HUES64 (cell line): Measurements from ENCODE around the gene SLC22A7. TPM values are rescaled to one million over a fixed set of nuclear protein-coding genes. Genes with fewer than 3 reads are reported as not detected.

Experiments used
- H3K27ac ChIP-seq: 2 replicates; pipeline ENCODE4 v1.7.0; 2013; ENCODE audit warnings: low read depth, low read length, inconsistent platforms
- H3K27me3 ChIP-seq: 2 replicates; pipeline ENCODE4 v1.6.1; 2013; ENCODE audit warnings: mild to moderate bottlenecking, low read length; ENCODE audit not compliant: insufficient read depth
- H3K36me3 ChIP-seq: 2 replicates; pipeline ENCODE4 v1.6.1; 2013; ENCODE audit warnings: mild to moderate bottlenecking, low read length; ENCODE audit not compliant: insufficient read depth
- H3K4me1 ChIP-seq: 2 replicates; pipeline ENCODE4 v1.6.1; 2013; ENCODE audit warnings: mild to moderate bottlenecking, low read length, moderate library complexity; ENCODE audit not compliant: insufficient read depth
- H3K4me3 ChIP-seq: 2 replicates; pipeline ENCODE4 v1.5.1; 2013; ENCODE audit warnings: mild to moderate bottlenecking, low read length, moderate library complexity
- H3K9ac ChIP-seq: 2 replicates; pipeline ENCODE4 v1.6.1; 2013; ENCODE audit warnings: mild to moderate bottlenecking, low read depth, low read length
- H3K9me3 ChIP-seq: 2 replicates; pipeline ENCODE4 v1.6.1; 2013; ENCODE audit warnings: low read depth, low read length; ENCODE audit not compliant: insufficient read depth
- WGBS: fragments of 150-250, 120-280 bp; methylation state at CpG from one replicate; pipeline ENCODE4 v1.1.7; 2013; ENCODE audit warnings: missing lambda C conversion rate; 5-methylcytosine and 5-hydroxymethylcytosine counted together
- polyA plus RNA-seq, 2 experiments: library from polyadenylated mRNA; stranded (reverse); fragments of 50-300 nt; gene quantifications; one replicate each; pipeline ENCODE4 v1.2.3, GENCODE V29; 2013

Gene SLC22A7, protein sequence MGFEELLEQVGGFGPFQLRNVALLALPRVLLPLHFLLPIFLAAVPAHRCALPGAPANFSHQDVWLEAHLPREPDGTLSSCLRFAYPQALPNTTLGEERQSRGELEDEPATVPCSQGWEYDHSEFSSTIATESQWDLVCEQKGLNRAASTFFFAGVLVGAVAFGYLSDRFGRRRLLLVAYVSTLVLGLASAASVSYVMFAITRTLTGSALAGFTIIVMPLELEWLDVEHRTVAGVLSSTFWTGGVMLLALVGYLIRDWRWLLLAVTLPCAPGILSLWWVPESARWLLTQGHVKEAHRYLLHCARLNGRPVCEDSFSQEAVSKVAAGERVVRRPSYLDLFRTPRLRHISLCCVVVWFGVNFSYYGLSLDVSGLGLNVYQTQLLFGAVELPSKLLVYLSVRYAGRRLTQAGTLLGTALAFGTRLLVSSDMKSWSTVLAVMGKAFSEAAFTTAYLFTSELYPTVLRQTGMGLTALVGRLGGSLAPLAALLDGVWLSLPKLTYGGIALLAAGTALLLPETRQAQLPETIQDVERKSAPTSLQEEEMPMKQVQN
- not detected for polyA plus RNA-seq (2013, experiment 1 of 2)
- not detected for polyA plus RNA-seq (2013, experiment 2 of 2)

DNA sequence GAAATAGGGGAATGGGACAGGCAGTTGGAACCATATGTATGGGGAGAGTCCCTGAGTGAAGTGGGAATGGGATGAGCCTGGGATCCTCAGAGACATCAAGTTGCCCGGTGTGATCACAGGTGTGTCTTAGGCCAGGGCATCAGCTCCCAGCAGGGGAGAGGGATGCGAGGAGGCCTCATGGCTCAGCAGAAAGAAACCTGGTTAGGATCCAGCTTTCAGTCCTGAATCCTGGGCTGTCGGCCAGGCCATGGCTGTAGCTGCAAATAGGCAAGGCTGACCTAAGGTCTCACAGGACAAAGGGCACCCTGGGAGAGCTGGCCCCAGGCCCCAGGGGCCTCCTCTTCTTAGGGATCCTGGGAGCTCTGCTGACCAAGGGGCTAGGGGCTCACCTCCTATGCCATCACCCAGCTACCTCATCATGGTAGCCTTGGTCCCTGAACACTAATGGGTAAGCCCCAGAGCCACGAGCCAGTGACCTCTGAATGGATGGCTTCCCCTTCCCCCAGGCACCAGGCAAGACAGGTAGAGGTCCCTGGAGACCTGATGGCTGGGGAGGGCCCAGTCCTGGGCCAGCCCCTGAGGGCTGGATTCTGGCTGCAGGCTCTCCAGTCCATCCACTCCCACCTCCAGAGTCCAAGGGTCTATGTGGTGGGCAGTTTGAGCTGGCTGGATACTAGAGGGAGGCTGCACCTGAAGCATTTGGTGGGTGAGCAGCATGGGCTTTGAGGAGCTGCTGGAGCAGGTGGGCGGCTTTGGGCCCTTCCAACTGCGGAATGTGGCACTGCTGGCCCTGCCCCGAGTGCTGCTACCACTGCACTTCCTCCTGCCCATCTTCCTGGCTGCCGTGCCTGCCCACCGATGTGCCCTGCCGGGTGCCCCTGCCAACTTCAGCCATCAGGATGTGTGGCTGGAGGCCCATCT, at the start of gene SLC22A7:
Gene SLC22A7, plus strand, starts transcription at position 617 of the 921 bp plus-strand sequence. Its CDS starts 99 bp downstream, at position 716.
- 89% methylated on average over 10 of the region's 10 CpGs for WGBS
- Histone ChIP-seq H3K27ac (no peak within 1 kb of the TSS), H3K9me3 (no peaks in the 10 kb centered on the region), H3K9ac (no peak within 1 kb of the TSS), H3K4me1 (0 out of 2 replicates have a peak, but pooled peaks cover 3% of the 10 kb centered on the region), H3K36me3 (no peaks in the 10 kb centered on the region), H3K4me3 (no peak within 1 kb of the TSS), H3K27me3 (no peaks in the 10 kb centered on the region; the same call in 1 of the 2 replicates)

DNA sequence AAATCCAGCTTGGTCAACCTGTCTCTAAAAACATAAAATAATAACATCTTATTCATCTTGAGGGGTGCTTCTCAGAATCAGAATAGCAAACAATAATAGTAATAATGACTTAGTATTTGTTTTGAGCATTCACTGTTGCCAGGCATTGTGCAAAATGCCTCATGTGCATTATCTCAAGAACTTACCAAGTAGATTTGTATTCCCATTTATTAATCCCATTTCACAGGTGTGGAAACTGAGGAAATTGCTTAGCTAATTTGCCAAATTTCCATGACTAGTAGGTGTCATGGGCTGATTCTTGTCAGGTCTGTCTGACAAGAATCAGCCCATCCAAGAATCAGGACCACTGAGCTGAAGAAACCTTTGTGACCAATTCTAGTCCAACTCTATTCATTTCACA, 49.3 kb upstream of the SLC22A7 start:
- H3K4me3 ChIP-seq, result no peak overlapping the region
- no peak overlapping the region for H3K9ac ChIP-seq
- no peaks in the 10 kb centered on the region for H3K9me3 ChIP-seq
- peaks cover 11% of the 10 kb centered on the region; the same call in 1 of the 2 replicates for H3K4me1 ChIP-seq
- no peak overlapping the region for H3K27ac ChIP-seq
- peaks cover 51% of the 10 kb centered on the region for H3K27me3 ChIP-seq
- no peaks in the 10 kb centered on the region for H3K36me3 ChIP-seq

DNA sequence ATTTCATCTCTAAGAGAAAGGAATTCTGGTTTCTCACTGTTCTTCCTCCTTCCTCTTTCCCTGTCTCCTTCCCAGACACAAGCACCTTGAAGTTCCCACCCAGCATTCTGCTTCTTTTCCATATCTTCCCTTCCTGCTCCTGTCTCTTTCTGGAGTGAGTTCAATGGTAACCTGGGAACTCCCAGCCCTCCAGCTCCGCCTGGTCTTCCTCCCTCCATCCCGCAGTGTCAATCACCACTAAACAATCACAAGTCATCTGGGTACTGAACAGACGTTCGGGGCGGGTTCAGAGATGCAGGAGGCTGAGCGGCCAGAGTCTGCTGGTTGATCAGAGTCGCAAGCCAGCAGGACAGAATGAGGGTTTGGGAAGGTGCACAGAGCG, 47.1 kb upstream of the SLC22A7 start:
- Histone ChIP-seq H3K27ac (no peak overlapping the region), H3K9ac (no peak overlapping the region), H3K4me3 (no peak overlapping the region), H3K27me3 (peaks cover 29% of the 10 kb centered on the region), H3K4me1 (peaks cover 11% of the 10 kb centered on the region; the same call in 1 of the 2 replicates), H3K9me3 (no peaks in the 10 kb centered on the region), H3K36me3 (no peaks in the 10 kb centered on the region)
- WGBS, result 40% methylated on average over 8 of the region's 8 CpGs

DNA sequence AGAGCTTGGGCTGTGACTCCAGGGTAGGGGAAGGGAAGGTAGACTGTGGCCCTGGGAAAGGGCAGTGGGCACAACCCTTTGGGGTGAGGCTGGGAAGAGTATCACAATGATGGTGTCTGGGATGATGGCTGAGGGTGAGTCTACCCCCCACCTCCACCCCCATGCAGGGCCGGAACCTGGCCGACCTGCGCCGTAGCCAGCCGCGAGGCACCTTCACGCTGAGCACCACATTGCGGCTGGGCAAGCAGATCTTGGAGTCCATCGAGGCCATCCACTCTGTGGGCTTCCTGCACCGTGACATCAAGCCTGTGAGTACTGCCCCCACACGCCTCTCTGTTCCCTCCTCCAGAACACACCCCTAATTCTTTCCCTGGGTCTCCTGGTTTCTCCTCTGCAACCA, 44.7 kb upstream of the SLC22A7 start:
- Histone ChIP-seq H3K4me1 (peaks cover 5% of the 10 kb centered on the region; the same call in 1 of the 2 replicates), H3K36me3 (no peaks in the 10 kb centered on the region), H3K9me3 (no peaks in the 10 kb centered on the region), H3K27ac (no peak overlapping the region), H3K9ac (no peak overlapping the region), H3K4me3 (no peak overlapping the region), H3K27me3 (peaks cover 15% of the 10 kb centered on the region; the same call in 1 of the 2 replicates)
- 93% methylated on average over 11 of the region's 11 CpGs for WGBS

DNA sequence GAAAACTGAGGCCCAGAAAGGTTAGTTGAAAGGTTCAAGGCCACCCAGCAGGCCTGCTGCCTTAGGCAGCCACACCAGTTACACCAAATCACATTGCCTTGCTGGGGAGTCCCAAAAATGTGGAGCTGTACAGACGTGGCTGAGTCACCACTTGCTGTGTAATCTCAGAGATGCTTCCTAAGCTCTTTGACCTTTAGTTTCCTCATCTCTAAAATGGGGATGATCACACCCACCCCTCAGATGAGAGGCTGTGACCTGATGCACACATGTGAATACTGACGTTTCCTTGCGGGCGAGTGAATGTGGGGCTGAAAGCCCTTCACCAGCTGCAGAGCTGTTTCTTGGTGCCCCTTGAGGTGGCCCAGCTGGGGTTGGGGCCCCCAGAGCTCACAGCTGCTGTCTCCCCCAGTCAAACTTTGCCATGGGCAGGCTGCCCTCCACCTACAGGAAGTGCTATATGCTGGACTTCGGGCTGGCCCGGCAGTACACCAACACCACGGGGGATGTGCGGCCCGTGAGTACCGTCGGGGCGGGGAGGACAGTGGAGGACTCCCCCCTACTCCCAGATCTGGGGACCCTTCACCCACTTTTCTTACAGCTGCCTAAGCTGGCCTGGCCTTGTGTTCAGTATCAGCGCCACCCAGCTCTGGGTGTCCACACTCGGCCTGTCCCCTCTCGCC, 43.8 kb upstream of the SLC22A7 start:
- Histone ChIP-seq H3K9ac (no peak overlapping the region), H3K9me3 (no peaks in the 10 kb centered on the region), H3K4me1 (peaks cover 5% of the 10 kb centered on the region; the same call in 1 of the 2 replicates), H3K36me3 (no peaks in the 10 kb centered on the region), H3K4me3 (no peak overlapping the region), H3K27ac (no peak overlapping the region), H3K27me3 (peaks cover 8% of the 10 kb centered on the region; the same call in 1 of the 2 replicates)
- WGBS, result 91% methylated on average over 15 of the region's 15 CpGs

DNA sequence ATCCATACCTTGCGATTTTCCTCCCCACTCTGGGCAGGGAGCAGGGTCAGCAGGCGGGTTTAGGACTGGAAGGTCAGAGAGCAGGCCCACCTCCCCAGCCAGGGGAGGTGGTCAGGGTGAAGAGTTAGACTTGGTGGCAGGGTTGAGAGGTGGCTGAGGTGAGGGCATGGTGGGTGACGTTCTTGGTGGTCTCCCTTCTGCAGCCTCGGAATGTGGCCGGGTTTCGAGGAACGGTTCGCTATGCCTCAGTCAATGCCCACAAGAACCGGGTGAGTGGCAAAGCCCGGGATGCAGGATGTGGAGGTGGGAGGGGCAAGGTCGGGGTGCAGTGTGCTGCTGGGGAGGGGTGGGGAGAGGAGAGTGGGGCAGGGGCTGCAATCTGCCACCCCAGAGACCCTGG, 43.2 kb upstream of the SLC22A7 start:
- WGBS, result 87% methylated on average over 11 of the region's 11 CpGs
- H3K9me3 ChIP-seq, result no peaks in the 10 kb centered on the region
- H3K27me3 ChIP-seq, result peaks cover 8% of the 10 kb centered on the region; the same call in 1 of the 2 replicates
- no peak overlapping the region for H3K27ac ChIP-seq
- no peaks in the 10 kb centered on the region for H3K36me3 ChIP-seq
- peaks cover 5% of the 10 kb centered on the region; the same call in 1 of the 2 replicates for H3K4me1 ChIP-seq
- no peak overlapping the region for H3K4me3 ChIP-seq
- no peak overlapping the region for H3K9ac ChIP-seq

DNA sequence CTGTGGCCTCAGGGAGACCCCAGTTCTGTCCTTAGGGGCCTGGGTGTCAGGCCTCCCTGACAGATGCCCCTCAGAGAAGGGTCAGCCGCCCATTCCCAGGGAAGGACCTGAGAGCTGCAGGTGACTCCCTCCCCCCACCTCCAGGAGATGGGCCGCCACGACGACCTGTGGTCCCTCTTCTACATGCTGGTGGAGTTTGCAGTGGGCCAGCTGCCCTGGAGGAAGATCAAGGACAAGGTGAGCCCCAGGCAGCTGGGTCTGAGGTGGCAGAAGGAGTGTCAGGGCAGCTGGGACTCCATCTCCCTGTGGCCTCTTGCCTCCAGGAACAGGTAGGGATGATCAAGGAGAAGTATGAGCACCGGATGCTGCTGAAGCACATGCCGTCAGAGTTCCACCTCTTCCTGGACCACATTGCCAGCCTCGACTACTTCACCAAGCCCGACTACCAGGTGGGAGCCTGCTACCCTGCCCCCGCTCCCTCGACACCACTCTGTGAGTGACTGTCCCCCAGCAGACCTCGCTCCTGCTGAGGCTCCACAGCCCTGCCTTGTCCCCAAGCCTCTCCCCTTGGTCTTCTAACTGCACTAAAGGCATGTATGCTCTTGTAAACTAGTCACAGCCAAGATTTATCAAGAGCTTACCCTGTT, 42.5 kb upstream of the SLC22A7 start:
- Histone ChIP-seq H3K27me3 (peaks cover 8% of the 10 kb centered on the region; the same call in 1 of the 2 replicates), H3K27ac (no peak overlapping the region), H3K9me3 (no peaks in the 10 kb centered on the region), H3K4me1 (peaks cover 5% of the 10 kb centered on the region; the same call in 1 of the 2 replicates), H3K4me3 (no peak overlapping the region), H3K9ac (no peak overlapping the region), H3K36me3 (no peaks in the 10 kb centered on the region)
- WGBS, result 83% methylated on average over 11 of the region's 11 CpGs

DNA sequence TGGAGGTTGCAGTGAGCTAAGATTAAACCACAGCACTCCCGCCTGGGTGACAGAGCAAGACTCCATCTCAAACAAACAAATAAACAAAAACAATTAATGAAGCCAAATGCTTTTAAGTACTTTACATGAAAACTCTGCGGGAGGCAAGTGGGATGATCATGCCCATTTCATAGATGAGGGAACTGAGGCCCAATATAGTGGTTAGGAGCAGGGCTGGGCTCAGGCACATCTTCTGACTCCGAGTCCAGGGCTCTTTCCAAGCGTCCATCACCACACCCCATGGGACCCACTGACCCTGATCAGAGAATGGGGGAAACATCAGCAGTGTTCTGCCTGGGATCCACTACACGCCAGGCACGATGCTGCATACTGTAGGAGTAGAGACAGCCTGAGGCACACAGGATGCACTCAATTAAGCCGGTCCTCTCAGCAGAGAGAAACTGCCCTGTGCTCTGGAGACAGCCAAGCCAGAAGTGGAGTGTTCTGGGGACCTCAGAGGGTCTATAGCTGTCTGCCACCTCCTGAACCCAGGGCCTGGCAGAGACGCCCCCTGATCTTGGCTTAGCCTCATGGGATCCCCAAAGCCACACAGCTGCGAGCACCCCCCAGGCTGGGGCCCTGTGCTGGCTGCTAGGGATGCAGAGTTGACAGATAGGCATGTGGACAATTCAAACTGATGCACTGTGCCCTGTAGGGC, 41.2 kb upstream of the SLC22A7 start:
- Histone ChIP-seq H3K27me3 (peaks cover 1% of the 10 kb centered on the region; the same call in 1 of the 2 replicates), H3K4me3 (no peak overlapping the region), H3K4me1 (no peaks in the 10 kb centered on the region), H3K36me3 (no peaks in the 10 kb centered on the region), H3K9ac (no peak overlapping the region), H3K9me3 (no peaks in the 10 kb centered on the region), H3K27ac (no peak overlapping the region)
- 89% methylated on average over 9 of the region's 9 CpGs for WGBS

DNA sequence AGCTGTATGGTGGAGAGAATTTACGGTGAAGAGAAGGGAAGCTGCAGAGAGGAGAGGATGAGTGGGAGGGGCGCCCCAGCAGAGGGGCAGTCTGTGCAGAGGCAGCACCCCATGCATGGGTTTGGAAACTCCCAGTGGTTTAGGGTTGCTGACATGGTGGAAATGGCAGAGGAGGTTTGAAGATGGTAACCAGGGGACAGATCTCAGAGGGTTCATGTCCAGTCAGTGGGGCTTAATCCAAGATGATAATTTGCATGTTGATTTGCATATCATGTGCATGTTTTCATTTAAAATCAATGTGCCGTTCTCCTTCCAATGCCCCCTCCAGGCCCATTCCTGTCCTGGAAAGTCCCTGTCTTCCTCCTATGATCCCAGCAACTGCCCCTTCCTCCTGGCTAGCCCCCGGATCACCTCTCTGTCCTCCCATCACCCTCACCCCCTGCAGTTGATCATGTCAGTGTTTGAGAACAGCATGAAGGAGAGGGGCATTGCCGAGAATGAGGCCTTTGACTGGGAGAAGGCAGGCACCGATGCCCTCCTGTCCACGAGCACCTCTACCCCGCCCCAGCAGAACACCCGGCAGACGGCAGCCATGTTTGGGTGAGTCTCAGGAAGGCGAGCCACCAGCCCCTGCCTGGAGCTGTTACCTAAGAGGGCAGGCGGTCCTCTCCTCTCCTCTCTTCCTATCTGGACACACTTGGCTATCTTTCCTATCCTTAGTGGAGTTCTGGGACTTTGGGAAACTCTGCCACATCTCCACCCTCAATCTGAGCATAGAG, 40.5 kb upstream of the SLC22A7 start:
- Histone ChIP-seq H3K27ac (no peak overlapping the region), H3K4me1 (no peaks in the 10 kb centered on the region), H3K4me3 (no peak overlapping the region), H3K36me3 (no peaks in the 10 kb centered on the region), H3K9ac (no peak overlapping the region), H3K27me3 (no peaks in the 10 kb centered on the region), H3K9me3 (no peaks in the 10 kb centered on the region)
- WGBS, result 81% methylated on average over 12 of the region's 12 CpGs
